ENCODE data around the gene GTF3A. TPM values are rescaled to one million over a fixed set of nuclear protein-coding genes. Genes with fewer than 3 reads are reported as not detected.

GTF3A gene
- polyA plus RNA-seq, 12 donors = 104 to 1,254 (median 171) TPM

DNA sequence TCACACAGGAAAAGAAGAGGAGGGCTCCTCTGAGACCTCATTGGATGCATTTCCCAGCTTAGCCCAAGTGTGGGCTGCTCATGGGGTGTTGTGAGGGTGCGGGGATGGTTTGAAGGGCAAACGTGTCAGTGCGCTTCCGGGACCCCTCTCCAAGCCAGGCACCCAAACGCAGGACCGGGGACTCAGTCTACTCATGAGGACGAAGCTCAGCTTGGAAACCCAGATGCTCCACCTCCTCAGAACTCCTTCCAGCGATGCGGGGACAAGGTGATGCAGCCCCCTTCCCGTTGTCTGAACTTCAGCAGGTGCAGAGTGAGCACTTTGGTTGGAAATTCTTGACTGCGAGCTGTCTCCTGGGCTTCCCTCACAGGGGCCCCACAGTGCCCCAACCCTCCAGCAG lies 59.0 kb downstream of the GTF3A start:
- DNase-seq = no peak

Other genes with a start within 250 kb of the GTF3A start
- gene RPL21, start 173.1 kb upstream of the GTF3A start, polyA plus RNA-seq (ENCODE audit: insufficient read length in 12 of 12) = 1,000 to 10,000 TPM in 5 of 12 donors, 100 to 1,000 TPM in 6, not detected in 1; 556 to 2,530 (median 920) TPM
- gene RASL11A, start 153.8 kb upstream of the GTF3A start, polyA plus RNA-seq (ENCODE audit: insufficient read length in 12 of 12) = 1 to 10 TPM in 10 of 12 donors, not detected in 2; 1.5 to 3.4 (median 2.1) TPM
- 10 to 100 TPM in 11 of 12 donors, not detected in 1; 50.4 to 96.3 (median 68.0) TPM for gene MTIF3, start 25.9 kb downstream of the GTF3A start, polyA plus RNA-seq (ENCODE audit: insufficient read length in 12 of 12)
- gene LNX2, start 195.9 kb downstream of the GTF3A start, polyA plus RNA-seq (ENCODE audit: insufficient read length in 12 of 12) = 1 to 10 TPM in 11 of 12 donors, not detected in 1; 2.2 to 9.6 (median 5.5) TPM
- gene POLR1D, start 197.3 kb downstream of the GTF3A start, polyA plus RNA-seq (ENCODE audit: insufficient read length in 12 of 12) = 100 to 1,000 TPM in 11 of 12 donors, not detected in 1; 102 to 162 (median 142) TPM